Activated CD8-positive, alpha-beta T cell treated with anti-CD3 and anti-CD28 coated beads, Interleukin-2, amount 10 ng/mL, durations not matched to agents 7 days and 5 days (primary cell): ENCODE results near the gene CPNE5. TPM values are rescaled to one million over a fixed set of nuclear protein-coding genes. Genes with fewer than 3 reads are reported as not detected.

ENCODE experiments used
- ATAC-seq: fragments of 150-1000 bp; cut with Tn5 transposase; one replicate; pipeline ENCODE4 v1.10.0; 2021; ENCODE audit warnings: moderate library complexity
- CTCF ChIA-PET: fragments of 350-600 bp; sonication (Branson Sonifier 250); formaldehyde crosslinking; loops from one replicate; lab custom pipeline; 2021; ENCODE audit warnings: antibody characterized with exemption; lab: Charles Lee
- POLR2A ChIA-PET: fragments of 350-600 bp; sonication (Branson Sonifier 250); formaldehyde crosslinking; loops from one replicate; lab custom pipeline; 2021; ENCODE audit warnings: antibody characterized with exemption; lab: Charles Lee
- DNase-seq: peaks from one replicate; pipeline ENCODE4 v3.0.0-alpha.2; 2020
- H3K27ac Mint-ChIP-seq: one replicate; pipeline ENCODE4 v1.8.0; 2021; ENCODE audit warnings: mild to moderate bottlenecking, mixed read lengths
- H3K27me3 Mint-ChIP-seq: one replicate; pipeline ENCODE4 v1.8.0; 2021; ENCODE audit warnings: low read depth, mixed read lengths
- H3K36me3 Mint-ChIP-seq: one replicate; pipeline ENCODE4 v1.8.0; 2021; ENCODE audit warnings: low read depth, mixed read lengths
- H3K4me1 Mint-ChIP-seq: one replicate; pipeline ENCODE4 v1.8.0; 2021; ENCODE audit warnings: low read depth, mixed read lengths
- H3K4me3 Mint-ChIP-seq: one replicate; pipeline ENCODE4 v1.8.0; 2021; ENCODE audit warnings: mild to moderate bottlenecking, mixed read lengths
- H3K9me3 Mint-ChIP-seq: one replicate; pipeline ENCODE4 v1.8.0; 2022; ENCODE audit warnings: mixed read lengths; ENCODE audit not compliant: insufficient read depth
- total RNA-seq, 2 experiments: library from RNA; stranded (reverse); gene quantifications; one replicate each; pipeline ENCODE4 v1.2.3, GENCODE V29; 2021

The CPNE5 gene
- total RNA-seq, 2 experiments from 2014 or later = 1.4 to 1.7 TPM

- Mint-ChIP-seq H3K4me1 (peaks cover 4% of the 10 kb centered on the region), H3K9me3 (no peaks in the 10 kb centered on the region), H3K36me3 (no peaks in the 10 kb centered on the region), H3K4me3 (no peak overlapping the region), H3K27ac (no peak overlapping the region), H3K27me3 (peaks cover 3% of the 10 kb centered on the region)
- ChIA-PET CTCF (interaction anchor here (1.1 to 1.3 kb wide), 4 partner anchors 16 to 53 kb away, joined by 3 to 9 read pairs (median 3); no protein-coding TSS in a partner anchor), POLR2A (no interaction called here)
- ATAC-seq (no peak), DNase-seq (no peak)
These were observed 40.4 kb downstream of the CPNE5 start for GRCh38 chr6:36798852-36799251.

DNA sequence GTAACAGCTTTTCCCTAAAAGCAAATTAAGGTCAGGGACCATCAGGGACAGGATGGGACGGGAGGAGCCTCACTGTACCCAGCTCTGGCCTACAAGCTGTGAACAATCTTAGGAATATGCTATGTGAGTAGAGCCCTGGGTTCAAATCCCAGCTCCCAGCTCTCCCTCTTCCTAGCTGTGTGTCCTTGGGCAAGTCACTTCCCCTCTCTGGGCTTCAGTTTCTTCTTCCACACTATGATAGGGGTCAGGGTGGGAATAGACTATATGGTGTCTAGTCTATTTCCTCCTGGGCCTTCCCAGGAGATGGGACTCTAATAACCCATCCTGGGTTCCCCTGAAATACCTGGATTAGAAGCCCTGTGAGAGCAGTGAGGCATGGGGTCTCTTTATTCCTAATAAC, 41.6 kb downstream of the CPNE5 start:
- peaks cover 4% of the 10 kb centered on the region for H3K4me1 Mint-ChIP-seq
- ChIA-PET CTCF (interaction anchor here (1.5 kb wide), 1 partner anchor 15 kb away, joined by 3 read pairs; no protein-coding TSS in a partner anchor), POLR2A (interaction anchor here (0.6 kb wide), 1 partner anchor 356 kb away, joined by 3 read pairs; no protein-coding TSS in a partner anchor)
- H3K27ac Mint-ChIP-seq = no peak overlapping the region
- no peak for DNase-seq
- no peaks in the 10 kb centered on the region for H3K36me3 Mint-ChIP-seq
- ATAC-seq = no peak
- no peak overlapping the region for H3K4me3 Mint-ChIP-seq
- H3K27me3 Mint-ChIP-seq = peaks cover 3% of the 10 kb centered on the region
- H3K9me3 Mint-ChIP-seq = no peaks in the 10 kb centered on the region

DNA sequence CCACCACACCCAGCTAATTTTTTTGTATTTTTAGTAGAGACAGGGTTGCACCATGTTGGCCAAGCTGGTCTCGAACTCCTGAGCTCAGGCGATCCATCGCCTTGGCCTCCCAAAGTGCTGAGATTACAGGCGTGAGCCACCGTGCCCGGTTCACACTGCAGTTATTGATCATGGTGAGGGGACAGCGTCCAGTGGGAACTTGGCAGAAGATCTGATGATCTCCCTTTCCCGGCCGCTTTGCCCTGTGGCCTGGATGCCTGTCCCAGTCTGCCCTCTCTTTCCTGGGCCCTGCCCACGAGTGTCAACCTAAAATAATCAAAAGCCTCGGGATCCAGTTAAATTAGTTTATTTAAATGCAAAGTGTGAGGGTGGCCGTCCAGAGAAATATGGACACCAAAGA, 42.2 kb downstream of the CPNE5 start:
- H3K9me3 Mint-ChIP-seq = no peaks in the 10 kb centered on the region

DNA sequence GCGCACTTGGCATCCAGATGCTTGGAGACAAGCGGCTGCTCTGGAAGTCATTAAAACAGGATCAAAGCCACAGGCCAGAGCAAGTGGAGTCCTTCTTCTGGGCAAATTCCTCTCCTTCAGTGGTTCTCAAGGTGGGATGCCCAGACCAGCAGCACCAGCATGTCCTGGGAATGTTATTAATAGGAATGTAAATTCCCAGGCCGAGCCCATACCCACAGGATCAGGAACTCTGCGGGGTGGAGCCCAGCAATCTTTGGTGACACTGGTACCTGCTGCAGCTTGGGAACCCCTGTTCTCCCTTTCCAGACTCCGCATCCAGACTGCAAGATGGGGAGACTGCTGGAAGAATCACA, 44.6 kb downstream of the CPNE5 start:
- Mint-ChIP-seq H3K4me1 (peaks cover 4% of the 10 kb centered on the region), H3K36me3 (no peaks in the 10 kb centered on the region), H3K27me3 (peaks cover 13% of the 10 kb centered on the region), H3K27ac (no peak overlapping the region), H3K4me3 (no peak overlapping the region), H3K9me3 (no peaks in the 10 kb centered on the region)
- POLR2A ChIA-PET = no interaction called here
- ATAC-seq (no peak), DNase-seq (no peak)
- CTCF ChIA-PET = interaction anchor here (1.2 kb wide), 1 partner anchor 11 kb away, joined by 3 read pairs; no protein-coding TSS in a partner anchor

More for the DNA sequence above, 42.2 kb downstream of the CPNE5 start:
- DNase-seq (no peak), ATAC-seq (no peak)
- POLR2A ChIA-PET = interaction anchor here (0.6 kb wide), 1 partner anchor 356 kb away, joined by 3 read pairs; no protein-coding TSS in a partner anchor
- peaks cover 4% of the 10 kb centered on the region for H3K4me1 Mint-ChIP-seq
- H3K4me3 Mint-ChIP-seq = no peak overlapping the region
- peaks cover 3% of the 10 kb centered on the region for H3K27me3 Mint-ChIP-seq
- no peaks in the 10 kb centered on the region for H3K36me3 Mint-ChIP-seq
- no peak overlapping the region for H3K27ac Mint-ChIP-seq
- CTCF ChIA-PET = interaction anchor here (0.9 to 1.5 kb wide), 2 partner anchors 14 to 15 kb away, joined by 3 read pairs; no protein-coding TSS in a partner anchor

- no peaks in the 10 kb centered on the region for H3K36me3 Mint-ChIP-seq
- ChIA-PET POLR2A (no interaction called here), CTCF (interaction anchor here (1.2 to 3.7 kb wide), 2 partner anchors 10 to 11 kb away, joined by 3 to 26 read pairs; no protein-coding TSS in a partner anchor)
- no peak overlapping the region for H3K4me3 Mint-ChIP-seq
- no peak for ATAC-seq
- no peaks in the 10 kb centered on the region for H3K9me3 Mint-ChIP-seq
- H3K4me1 Mint-ChIP-seq = peaks cover 4% of the 10 kb centered on the region
- peaks cover 17% of the 10 kb centered on the region for H3K27me3 Mint-ChIP-seq
- no peak for DNase-seq
- H3K27ac Mint-ChIP-seq = no peak overlapping the region
These were observed 45.1 kb downstream of the CPNE5 start for GRCh38 chr6:36793913-36794712.

DNA sequence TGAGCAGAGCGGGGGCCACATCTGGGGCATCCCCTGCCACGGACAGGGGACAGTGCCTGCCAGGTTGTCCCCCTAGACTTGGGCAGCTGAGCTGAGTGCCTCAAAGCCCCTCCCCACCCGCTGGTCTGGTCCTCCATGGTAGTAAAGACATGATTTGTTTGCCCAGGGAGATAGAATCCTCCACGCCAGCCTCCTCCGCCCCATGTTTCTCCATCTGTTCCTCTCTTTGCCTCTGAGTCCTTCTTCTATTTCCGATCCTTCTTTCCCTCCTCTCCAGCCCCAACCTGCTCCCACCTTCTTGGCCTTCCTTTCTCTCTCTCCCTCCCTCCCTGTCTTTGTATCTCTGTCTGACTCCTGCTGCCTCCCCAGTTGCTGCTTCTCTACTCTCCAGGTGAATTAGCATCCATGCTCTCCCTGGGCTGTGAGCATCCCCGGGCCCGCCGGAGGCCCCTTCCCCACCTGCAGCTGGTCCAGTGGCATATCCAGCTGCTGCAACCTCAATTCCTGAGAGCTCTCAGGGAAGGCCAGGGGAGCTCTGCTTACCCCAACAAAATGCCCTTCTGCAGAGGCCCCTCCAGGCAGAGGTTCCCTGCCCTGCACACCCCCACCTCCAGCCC, 45.8 kb downstream of the CPNE5 start:
- Mint-ChIP-seq H3K27ac (no peak overlapping the region), H3K27me3 (peaks cover 19% of the 10 kb centered on the region), H3K9me3 (no peaks in the 10 kb centered on the region), H3K36me3 (no peaks in the 10 kb centered on the region), H3K4me3 (no peak overlapping the region), H3K4me1 (peaks cover 4% of the 10 kb centered on the region)
- ChIA-PET POLR2A (no interaction called here), CTCF (interaction anchor here (3.7 kb wide), 1 partner anchor 11 kb away, joined by 26 read pairs; no protein-coding TSS in a partner anchor)
- DNase-seq (no peak), ATAC-seq (no peak)

DNA sequence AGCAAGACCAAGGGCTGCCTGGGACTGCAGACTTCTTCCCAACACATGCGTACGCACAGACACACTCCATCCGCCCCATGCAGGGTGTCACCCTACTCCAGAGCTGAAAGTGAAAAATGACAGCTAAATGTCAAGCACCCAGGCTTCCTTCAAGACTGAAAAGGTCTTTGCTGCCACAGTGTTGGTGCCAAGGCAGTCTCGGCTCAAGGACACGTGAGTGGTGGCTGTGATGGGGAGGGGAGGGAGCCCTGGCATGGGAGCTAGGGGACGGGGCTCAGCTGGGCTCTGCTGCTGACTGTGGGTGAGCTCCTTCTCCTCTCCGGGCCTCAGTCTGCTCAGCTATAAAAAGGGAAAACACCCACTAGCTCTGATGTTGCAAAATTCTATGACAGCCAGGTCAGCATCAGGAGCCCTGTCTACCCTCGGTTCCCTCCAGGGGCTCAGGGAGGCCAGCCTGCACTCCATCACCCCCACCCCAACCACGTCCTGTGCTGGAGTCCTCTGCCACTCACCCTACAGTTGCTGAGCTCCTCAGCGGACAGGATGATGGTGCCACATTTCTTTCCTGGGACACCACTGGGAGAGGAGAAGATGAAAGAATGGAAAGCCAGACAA, 47.6 kb downstream of the CPNE5 start:
- no peak overlapping the region for H3K27ac Mint-ChIP-seq
- no peaks in the 10 kb centered on the region for H3K36me3 Mint-ChIP-seq
- H3K4me3 Mint-ChIP-seq = no peak overlapping the region
- POLR2A ChIA-PET = interaction anchor here (0.9 kb wide), 1 partner anchor 60 kb away, joined by 3 read pairs; no protein-coding TSS in a partner anchor
- peaks cover 27% of the 10 kb centered on the region for H3K27me3 Mint-ChIP-seq
- CTCF ChIA-PET = interaction anchor here (1.3 to 3.7 kb wide), 3 partner anchors 9 to 188 kb away, joined by 3 to 26 read pairs (median 18); no protein-coding TSS in a partner anchor
- ATAC-seq (no peak), DNase-seq (no peak)
- H3K4me1 Mint-ChIP-seq = peaks cover 4% of the 10 kb centered on the region
- no peaks in the 10 kb centered on the region for H3K9me3 Mint-ChIP-seq

- Mint-ChIP-seq H3K4me3 (no peak overlapping the region), H3K9me3 (no peaks in the 10 kb centered on the region), H3K36me3 (no peaks in the 10 kb centered on the region), H3K27ac (no peak overlapping the region), H3K27me3 (peaks cover 30% of the 10 kb centered on the region), H3K4me1 (peaks cover under 1% of the 10 kb centered on the region)
- ATAC-seq = no peak
- POLR2A ChIA-PET = no interaction called here
- CTCF ChIA-PET = interaction anchor here (1.3 to 3.7 kb wide), 3 partner anchors 8 to 188 kb away, joined by 3 to 26 read pairs (median 18); no protein-coding TSS in a partner anchor
- no peak for DNase-seq
These were observed 48.2 kb downstream of the CPNE5 start for GRCh38 chr6:36791085-36791484.

GRCh38 chr6:36788768-36789167, 50.5 kb downstream of the CPNE5 start:
- ATAC-seq (no peak), DNase-seq (no peak)
- Mint-ChIP-seq H3K27ac (no peak overlapping the region), H3K4me1 (no peaks in the 10 kb centered on the region), H3K9me3 (no peaks in the 10 kb centered on the region), H3K4me3 (no peak overlapping the region), H3K27me3 (peaks cover 30% of the 10 kb centered on the region), H3K36me3 (no peaks in the 10 kb centered on the region)
- ChIA-PET CTCF (interaction anchor here (0.6 to 1.7 kb wide), 4 partner anchors 16 to 190 kb away, joined by 3 to 4 read pairs (median 3); no protein-coding TSS in a partner anchor), POLR2A (interaction anchor here (0.6 kb wide), 1 partner anchor 31 kb away, joined by 3 read pairs; no protein-coding TSS in a partner anchor)

- Mint-ChIP-seq H3K9me3 (no peaks in the 10 kb centered on the region), H3K27ac (no peak overlapping the region), H3K4me1 (no peaks in the 10 kb centered on the region), H3K4me3 (no peak overlapping the region), H3K36me3 (no peaks in the 10 kb centered on the region), H3K27me3 (peaks cover 27% of the 10 kb centered on the region)
- ChIA-PET CTCF (interaction anchor here (1.0 to 6.8 kb wide), 4 partner anchors 16 to 191 kb away, joined by 3 to 69 read pairs (median 4); no protein-coding TSS in a partner anchor), POLR2A (no interaction called here)
- no peak for DNase-seq
- ATAC-seq = no peak
These were observed 51.1 kb downstream of the CPNE5 start for GRCh38 chr6:36788186-36788585.

GRCh38 chr6:36787210-36787609, 52.0 kb downstream of the CPNE5 start:
- Mint-ChIP-seq H3K27ac (no peak overlapping the region), H3K27me3 (peaks cover 27% of the 10 kb centered on the region), H3K4me3 (no peak overlapping the region), H3K36me3 (no peaks in the 10 kb centered on the region), H3K9me3 (no peaks in the 10 kb centered on the region), H3K4me1 (peaks cover 5% of the 10 kb centered on the region)
- ChIA-PET POLR2A (no interaction called here), CTCF (interaction anchor here (6.8 to 9.4 kb wide), 3 partner anchors 18 to 63 kb away, joined by 69 to 375 read pairs (median 78); no protein-coding TSS in a partner anchor)
- ATAC-seq (no peak), DNase-seq (no peak)
